Measurements from ENCODE around the gene CEP112.

CEP112 gene

GRCh38 chr17:66191593-66192377 lies at the start of gene CEP112:
CEP112 (minus strand) TSS chr17:66192133.
- peak within 1 kb of the TSS; percentile 48 for H3K27ac ChIP-seq
- no peak for TF ChIP-seq CTCF (IDR thresholded peaks at IDR 0.05)
- TF ChIP-seq ZFX (IDR thresholded peaks at IDR 0.05; ENCODE audit: borderline replicate concordance): no peak

GRCh38 chr17:66240630-66241029 lies 48.7 kb upstream of the CEP112 start:
- H3K27ac ChIP-seq: no peak overlapping the region
- no peak for TF ChIP-seq CTCF (IDR thresholded peaks at IDR 0.05)
- TF ChIP-seq ZFX (IDR thresholded peaks at IDR 0.05; ENCODE audit: borderline replicate concordance): no peak

- H3K27ac ChIP-seq: no peak overlapping the region
- TF ChIP-seq ZFX (IDR thresholded peaks at IDR 0.05; ENCODE audit: borderline replicate concordance) (no peak), CTCF (IDR thresholded peaks at IDR 0.05) (no peak)
These were observed 48.1 kb upstream of the CEP112 start for GRCh38 chr17:66240013-66240412.

- no peak overlapping the region for H3K27ac ChIP-seq
- TF ChIP-seq CTCF (IDR thresholded peaks at IDR 0.05) (no peak), ZFX (IDR thresholded peaks at IDR 0.05; ENCODE audit: borderline replicate concordance) (no peak)
These were observed 43.6 kb upstream of the CEP112 start for GRCh38 chr17:66235377-66235994.

- no peak overlapping the region for H3K27ac ChIP-seq
- TF ChIP-seq CTCF (IDR thresholded peaks at IDR 0.05) (no peak), ZFX (IDR thresholded peaks at IDR 0.05; ENCODE audit: borderline replicate concordance) (no peak)
These were observed 42.7 kb upstream of the CEP112 start for GRCh38 chr17:66234611-66235010.

GRCh38 chr17:66233023-66233753 lies 41.3 kb upstream of the CEP112 start:
- no peak overlapping the region for H3K27ac ChIP-seq

More at GRCh38 chr17:66233023-66233753, 41.3 kb upstream of the CEP112 start:
- TF ChIP-seq ZFX (IDR thresholded peaks at IDR 0.05; ENCODE audit: borderline replicate concordance): no peak
- TF ChIP-seq CTCF (IDR thresholded peaks at IDR 0.05): no peak
